ENCODE results near the gene PTTG1IP. TPM values are rescaled to one million over a fixed set of nuclear protein-coding genes. Genes with fewer than 3 reads are reported as not detected.

Gene PTTG1IP
- total RNA-seq, 1 donor, result 147 TPM

DNA sequence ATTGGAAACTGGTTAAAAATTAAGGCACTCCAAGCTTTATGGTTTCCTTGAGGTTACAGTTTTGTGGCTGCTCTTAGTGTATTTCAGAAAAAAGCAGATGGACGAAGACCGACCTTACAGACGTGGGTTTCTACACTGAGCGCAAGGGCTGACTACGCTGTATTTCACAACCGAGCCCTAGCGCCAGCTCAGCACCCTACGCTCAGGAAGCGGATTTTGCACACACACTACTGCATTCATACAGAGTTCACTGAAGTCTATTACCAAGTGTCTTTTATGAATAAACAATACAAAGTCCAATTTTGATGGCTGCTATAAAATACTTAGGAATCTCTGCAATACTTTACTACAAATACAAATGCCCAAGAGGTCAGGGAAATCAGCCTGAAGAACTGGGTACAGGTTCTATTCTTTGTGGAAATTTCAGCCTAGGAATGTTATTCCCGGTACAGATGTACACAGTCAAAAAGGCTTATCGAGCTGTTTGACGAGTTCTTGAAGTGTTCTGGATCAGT, 23.8 kb downstream of the PTTG1IP start:
- no peak for DNase-seq (ENCODE audit: low read depth in 2 of 3, low spot score in 2 of 3)

DNA sequence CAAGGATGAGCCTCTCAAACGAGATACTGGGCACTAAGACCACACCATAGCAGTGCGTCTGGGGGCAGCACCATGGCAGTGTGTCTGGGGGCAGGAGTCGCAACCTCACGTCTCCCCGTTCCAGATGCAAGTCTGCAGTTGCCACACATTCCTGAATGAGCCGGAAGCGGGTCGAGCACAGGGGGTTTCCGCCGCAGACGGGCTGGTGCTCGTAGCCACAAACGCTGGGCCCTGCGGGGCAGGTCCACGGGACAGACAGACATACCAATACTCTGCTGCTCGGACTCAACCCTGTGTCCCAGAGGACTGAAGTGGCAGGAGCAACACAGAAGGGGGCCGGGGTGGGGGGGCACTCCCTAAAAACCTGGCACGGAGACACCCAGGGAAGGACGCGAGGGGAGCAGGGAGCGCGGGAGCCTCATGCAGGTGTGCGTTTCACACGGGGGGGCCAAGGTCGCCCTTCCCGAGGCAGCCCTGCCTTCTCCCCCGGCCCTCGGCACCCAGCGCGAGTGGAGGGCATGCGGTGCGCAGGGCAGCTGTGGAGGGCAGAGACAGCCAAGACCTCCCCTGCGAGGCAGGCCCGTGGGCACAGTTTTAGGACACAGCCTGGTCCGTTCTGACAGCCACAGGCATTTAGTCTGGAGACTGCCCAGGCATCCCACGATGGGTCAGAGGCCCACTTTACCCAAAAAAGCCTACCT, 24.5 kb downstream of the PTTG1IP start:
- no peak for DNase-seq (ENCODE audit: low read depth in 2 of 3, low spot score in 2 of 3)

DNA sequence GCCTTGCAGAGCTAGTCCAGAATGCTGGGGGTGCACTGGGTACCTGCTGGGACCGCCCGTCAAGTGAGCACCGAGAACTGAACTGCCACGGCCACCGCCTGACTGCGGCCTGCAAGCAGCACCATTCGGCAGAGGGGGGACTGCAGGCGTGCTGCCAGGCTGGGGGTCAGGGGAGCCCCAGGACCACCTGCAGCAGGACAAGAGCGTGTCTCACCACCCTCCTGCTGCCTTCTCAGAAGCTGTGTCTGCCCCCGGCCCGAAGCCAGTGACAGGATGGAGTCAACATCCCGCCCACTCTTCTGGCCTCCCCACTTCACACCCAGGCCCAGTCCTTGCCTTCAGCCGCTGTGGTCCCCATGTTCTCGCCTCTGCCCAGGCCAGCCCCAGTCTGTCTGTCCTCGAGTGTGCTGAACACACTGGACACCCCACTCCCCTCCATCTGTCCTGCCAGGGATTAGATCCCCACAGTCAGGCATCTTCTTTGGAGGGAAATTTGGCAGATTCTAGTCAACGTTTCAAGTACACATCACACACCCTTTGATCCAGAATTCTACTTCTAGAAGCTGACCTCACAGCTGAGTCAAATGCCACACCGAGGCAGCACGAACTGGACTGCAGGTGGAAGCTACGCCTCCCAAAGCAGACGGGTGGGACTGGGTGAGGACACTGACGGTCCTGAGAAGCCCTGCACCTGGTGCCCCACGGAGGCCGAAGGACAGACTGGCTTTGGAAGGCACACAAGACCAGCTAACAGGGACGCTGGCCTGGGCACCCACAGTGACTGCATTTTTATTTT, 26.0 kb downstream of the PTTG1IP start:
- DNase-seq (ENCODE audit: low read depth in 2 of 3, low spot score in 2 of 3), result no peak

DNA sequence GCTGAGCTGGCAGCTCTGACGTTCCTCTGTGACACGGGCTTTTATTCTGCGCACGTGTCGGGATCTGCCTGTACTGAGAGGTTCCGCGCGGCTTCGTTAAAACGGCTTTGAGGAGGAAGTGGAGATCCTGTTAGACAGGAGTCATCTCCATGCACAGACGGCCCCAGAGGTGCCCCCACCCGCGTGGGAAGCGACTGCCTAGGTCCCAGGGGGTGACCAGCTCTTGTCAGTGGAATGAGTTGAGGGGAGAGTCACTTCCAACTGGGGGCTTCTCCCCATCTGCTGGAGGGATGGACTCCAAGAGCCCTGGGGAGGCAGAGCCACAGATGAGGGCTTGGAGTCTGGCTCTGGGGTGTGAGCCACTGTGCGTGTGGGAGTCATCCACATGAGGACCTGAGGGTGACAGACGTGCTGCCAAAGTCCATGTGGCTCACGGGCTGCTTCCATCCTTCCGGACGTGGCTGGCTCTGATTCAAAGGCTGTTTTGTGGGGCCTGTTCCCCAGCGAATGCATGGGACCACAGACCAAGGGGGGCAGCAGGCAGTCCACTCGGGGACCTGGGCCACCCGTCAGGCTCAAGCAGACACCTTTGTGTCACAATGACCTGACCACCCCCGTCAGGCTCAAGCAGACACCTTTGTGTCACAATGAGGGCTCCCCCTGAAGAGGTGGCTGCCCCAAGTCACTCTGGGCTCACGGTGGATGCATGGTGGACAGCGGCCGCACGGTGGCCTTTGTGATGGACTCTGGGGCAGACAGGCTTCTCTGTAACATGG, 26.8 kb downstream of the PTTG1IP start:
- DNase-seq (ENCODE audit: low read depth in 2 of 3, low spot score in 2 of 3), result peak in 2 of 3 donors; percentile 55 to 69

DNA sequence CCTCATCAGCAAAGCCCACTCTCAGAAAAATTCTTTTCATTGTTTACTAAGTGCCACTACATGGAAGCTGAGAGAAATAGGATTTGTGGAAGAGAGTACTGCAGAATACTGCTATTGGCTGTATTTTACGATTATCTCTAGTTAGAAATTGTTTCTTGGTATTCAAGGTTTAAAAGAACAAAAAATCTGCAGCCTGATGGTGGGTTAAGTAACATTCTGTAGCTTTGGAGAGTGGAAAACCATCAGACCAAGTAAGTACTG, 27.3 kb downstream of the PTTG1IP start:
- DNase-seq (ENCODE audit: low read depth in 2 of 3, low spot score in 2 of 3), result no peak

DNA sequence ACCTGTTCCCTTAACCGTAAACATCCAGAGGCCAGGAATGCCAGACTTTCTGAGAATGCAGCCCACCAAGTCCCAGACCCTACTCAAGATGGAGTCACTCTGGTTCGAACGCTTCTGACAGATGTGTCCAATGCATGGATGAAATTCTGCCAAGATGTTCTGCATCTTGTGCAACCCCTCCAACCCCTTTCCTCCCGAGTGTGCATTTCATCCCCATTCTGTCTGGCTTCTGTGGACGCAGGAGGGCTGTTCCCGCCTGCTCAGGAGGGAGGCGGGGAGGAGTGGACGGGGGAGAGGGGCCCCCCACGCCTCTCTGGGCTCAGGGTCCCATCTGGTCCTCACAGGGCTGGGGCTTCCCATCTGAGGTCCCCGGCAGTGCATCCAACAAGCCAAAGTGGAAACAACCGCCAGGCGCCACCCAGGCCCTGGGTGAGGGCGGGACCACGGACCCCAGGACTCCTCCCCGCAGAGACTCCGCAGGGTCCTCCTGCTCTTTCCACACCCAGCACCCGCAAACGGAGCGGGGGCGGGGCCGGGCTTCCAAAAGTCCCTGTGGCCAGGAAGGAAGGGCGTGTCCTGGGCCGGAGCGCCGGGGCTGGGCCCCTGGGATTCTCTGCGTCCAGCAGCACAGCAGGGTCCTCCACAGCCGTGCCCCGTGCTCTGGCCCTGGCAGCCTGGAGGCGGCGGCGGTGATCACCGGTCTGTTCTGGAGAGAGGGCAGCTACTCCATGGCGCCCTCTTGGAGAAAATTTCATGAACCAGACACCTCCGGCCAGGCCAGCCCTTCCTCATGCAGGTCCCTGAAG, 27.9 kb downstream of the PTTG1IP start:
- peak in 2 of 3 donors; percentile 76 to 78 for DNase-seq (ENCODE audit: low read depth in 2 of 3, low spot score in 2 of 3)

DNA sequence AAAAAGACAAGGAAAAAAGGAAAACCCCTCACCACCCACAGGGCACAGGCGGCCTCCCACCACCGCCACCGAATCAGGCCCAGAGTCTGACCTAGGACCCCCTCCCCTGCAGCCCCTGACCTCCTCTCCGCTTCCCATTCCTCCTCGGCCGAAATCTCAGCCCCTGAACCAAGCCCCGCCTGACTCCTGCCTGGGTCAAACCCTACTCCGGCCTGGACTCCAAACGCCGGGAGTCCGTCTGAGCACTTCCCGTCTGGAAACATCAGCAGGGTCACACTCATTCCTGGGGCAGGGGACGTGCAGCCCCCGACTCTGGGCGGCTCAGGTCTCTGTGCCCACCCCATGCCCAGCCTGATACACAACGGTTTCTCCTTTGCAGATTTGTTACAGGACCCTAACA, 29.2 kb downstream of the PTTG1IP start:
- no peak for DNase-seq (ENCODE audit: low read depth in 2 of 3, low spot score in 2 of 3)

DNA sequence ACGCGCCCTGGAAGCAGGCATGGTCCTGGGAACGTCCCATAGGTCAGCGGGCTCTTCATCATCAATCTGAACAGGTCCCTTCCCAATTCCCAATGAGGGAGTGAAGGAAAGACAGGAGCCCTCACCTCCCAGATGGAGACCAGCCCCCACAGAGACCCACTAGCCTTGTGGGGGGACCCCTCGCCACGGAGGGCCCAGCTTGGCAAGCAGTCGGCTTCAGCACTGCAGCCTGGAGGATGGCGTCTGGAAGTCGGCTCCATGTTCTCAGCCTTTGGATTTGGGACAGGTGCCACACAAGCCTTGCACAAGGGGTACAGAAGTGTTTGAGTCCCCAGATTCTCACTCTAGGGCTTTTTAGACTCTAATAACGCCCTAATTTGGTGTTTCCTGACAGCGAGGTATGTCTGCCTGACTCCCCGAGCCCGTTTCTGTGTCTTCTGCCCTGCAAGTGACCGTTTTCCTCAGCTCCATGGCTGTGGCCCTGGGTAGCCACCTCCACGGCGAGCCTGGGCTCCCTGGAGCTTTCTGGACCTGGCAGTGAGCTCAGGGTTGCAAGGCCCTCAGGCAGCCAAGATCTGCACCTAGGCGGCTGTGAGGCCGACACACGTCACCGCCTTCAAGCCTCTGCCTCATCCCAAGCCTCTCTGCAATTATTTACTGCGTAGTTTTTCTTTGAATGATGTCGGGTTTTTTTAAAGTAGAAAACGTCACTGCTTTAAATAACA, 30.6 kb downstream of the PTTG1IP start:
- no peak for DNase-seq (ENCODE audit: low read depth in 2 of 3, low spot score in 2 of 3)

DNA sequence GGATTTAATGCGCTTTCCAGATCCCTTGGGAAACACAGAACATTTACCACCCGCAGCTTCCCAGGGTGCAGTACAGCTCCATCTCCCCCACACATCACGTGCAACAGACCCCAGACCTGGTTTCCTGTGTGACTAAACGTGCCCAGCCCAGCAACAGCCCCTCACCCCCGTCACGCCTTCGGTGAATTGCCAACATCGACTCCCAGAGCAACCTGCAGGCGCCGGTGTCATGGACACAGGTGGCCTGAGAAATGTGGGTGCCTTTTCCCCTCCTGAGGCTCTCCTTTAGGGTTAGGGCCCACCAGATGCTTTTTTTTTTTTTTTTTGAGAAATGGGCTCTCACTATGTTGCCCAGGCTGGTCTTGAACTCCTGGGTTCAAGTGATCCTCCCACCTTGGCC, 31.4 kb downstream of the PTTG1IP start:
- DNase-seq (ENCODE audit: low read depth in 2 of 3, low spot score in 2 of 3), result no peak

DNA sequence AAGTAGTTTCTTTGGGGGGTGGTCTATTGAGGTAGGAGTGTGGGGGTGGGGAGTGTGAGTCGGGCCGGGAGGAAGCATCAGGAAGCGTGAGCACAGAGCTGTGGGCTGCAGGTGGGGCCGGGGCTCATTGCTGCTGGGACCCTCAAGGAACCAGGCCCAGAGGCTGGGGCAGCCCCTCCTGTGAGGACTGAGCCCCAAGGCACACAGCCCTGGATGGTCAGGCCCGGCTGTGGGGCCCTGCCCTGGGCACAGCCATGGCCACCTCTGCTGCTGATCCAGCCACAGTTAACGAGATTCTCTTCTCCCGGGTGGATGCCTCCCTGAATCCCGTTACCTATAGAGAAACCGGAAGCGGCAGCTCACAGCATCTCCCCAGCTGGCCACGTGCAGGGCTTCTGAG, 32.7 kb downstream of the PTTG1IP start:
- DNase-seq (ENCODE audit: low read depth in 2 of 3, low spot score in 2 of 3), result no peak

DNA sequence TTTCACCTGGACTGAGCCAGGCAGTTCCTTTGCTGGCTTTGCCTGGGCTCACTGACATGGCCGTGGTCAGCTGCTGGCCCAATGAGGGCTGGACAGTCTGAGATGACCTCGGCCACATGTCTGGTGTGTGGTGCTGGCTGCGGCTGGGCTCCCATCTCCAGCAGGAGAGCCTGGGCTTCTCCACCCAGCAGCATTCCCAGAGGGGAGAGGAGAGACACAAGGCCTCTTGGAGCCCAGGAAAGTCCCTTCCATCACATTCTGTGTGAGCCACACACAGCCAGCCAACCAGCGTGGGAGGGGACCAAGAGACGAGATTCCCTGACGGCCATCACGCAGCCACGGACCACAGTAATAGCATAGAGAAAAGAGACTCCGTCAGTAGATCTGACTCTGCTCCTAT, 34.5 kb downstream of the PTTG1IP start:
- no peak for DNase-seq (ENCODE audit: low read depth in 2 of 3, low spot score in 2 of 3)

DNA sequence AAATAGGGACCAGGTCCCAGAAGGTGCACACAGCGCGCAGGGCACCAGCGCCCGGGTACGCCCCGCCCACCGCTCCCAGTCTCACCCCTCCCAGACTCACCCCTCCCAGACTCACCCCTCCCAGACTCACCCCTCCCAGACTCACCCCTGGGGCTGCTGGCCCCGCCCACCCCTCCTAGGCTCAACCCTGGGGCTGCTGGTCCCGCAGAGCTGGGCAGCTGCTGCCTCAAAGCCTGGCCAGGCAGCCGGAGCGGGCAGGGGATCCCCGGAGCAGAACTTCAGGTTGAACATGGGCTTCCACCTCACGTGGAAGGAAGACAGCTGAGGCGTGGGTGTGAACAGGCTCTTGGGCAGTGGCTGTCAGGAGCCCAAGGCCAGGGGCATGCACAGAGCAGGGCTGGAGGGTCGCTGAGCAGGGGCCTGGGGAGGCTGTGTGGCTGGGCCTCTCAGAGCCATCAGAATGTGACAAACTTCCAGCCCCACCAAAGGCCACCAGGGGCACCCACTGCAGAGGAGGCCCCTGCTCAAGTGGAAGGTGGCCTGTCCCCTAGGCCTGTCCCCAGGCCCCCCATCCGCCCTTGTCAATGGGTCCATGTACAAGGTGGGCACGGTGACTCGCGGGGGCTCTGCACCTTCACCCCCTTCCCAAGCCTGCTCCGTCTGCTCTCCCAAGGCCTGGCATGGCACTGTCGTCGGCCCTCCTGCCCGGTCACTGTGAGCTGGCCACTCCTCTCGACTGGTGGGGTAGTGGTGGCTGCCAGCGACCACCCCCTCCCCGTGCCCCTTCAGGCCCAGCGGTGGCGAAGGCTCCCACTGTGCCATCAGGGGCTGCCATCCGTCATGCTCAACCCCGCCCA, 35.2 kb downstream of the PTTG1IP start:
- no peak for DNase-seq (ENCODE audit: low read depth in 2 of 3, low spot score in 2 of 3)

DNA sequence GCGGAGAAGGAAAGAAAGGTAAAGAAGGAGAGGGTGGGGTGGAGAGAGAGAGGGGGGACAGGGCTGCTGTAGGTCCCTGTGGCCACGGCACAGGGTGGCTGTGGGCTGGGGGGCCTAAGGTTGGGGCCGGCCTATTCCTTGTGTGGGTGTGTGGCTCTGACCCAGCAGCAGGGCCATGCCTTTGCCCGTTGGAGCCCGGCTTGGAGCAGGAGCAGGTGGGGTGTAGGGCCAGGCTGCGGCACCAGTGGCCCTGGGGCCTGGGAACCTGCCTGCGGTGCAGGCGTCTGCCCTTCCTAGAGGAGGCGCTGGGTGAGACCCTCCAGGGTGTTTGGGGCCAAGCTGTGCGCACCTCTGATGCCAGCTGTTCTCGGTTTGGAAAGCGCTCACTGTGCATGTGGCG, 36.0 kb downstream of the PTTG1IP start:
- DNase-seq (ENCODE audit: low read depth in 2 of 3, low spot score in 2 of 3), result no peak

DNA sequence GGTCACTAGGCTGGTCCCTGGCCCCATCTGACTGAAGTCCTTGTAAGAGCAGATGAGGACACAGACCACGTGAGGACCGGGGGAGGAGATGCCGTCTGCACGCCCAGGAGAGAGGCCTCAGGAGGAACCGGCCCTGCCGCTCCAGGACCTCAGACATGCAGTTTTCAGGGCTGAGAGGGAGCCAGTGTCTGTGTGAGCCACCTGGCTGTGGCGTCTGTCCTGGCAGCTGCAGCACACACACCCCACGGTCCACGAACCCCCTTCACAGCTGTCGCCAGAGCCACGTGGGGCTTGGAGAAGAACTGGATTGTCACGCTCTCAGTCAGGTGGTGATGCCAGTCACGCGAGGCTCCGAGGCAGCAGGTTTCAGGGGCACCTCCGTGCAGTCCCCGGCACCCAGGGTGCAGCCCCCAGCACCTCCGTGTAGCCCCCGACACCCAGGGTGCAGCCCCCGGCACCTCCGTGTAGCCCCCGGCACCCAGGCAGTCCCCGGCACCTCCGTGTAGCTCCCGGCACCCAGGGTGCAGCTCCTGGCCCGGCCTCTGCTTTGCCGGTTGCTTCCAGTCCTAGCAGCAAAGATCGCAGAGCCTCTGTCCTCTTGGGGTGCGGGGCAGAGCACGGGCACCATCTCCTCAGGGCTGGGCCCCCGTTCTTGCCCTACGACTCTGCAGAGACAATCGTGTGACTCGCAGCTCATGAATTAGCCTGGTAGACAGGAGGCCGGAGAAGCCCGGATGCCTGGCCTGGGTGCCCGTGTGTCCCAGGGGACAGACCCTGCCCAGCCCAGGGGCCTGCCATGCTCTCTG, 36.6 kb downstream of the PTTG1IP start:
- DNase-seq (ENCODE audit: low read depth in 2 of 3, low spot score in 2 of 3), result no peak

DNA sequence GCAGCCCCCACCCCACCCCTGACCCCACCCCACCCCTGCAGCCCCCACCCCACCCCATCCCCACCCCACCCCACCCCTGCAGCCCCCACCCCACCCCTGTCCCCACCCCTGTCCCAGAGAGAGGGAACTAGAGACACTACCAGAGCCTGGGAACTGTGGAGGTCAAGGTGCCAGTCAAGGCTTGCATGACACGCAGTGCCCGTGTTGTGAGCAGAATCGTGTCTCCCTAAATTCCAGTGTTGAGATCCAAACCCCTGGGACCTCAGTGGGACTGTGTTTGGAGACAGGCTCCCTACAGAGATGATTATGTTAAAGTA, 37.2 kb downstream of the PTTG1IP start:
- no peak for DNase-seq (ENCODE audit: low read depth in 2 of 3, low spot score in 2 of 3)

DNA sequence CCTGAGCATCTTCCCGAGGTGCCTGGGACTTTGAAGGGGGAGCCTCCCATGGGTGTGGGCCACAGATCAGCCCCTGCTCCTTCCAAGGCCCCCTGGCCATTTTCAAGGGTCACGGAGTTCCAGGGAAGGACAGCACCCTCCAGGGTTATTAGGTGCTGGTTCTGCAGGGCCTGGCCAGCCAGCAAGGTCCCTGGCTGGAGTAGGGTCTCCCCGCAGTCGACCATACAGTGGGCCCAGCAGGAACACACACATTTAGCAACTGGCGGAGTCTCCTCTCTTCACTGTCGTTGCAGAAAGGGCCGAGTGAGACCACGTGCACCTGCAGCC, 37.9 kb downstream of the PTTG1IP start:
- DNase-seq (ENCODE audit: low read depth in 2 of 3, low spot score in 2 of 3), result no peak

DNA sequence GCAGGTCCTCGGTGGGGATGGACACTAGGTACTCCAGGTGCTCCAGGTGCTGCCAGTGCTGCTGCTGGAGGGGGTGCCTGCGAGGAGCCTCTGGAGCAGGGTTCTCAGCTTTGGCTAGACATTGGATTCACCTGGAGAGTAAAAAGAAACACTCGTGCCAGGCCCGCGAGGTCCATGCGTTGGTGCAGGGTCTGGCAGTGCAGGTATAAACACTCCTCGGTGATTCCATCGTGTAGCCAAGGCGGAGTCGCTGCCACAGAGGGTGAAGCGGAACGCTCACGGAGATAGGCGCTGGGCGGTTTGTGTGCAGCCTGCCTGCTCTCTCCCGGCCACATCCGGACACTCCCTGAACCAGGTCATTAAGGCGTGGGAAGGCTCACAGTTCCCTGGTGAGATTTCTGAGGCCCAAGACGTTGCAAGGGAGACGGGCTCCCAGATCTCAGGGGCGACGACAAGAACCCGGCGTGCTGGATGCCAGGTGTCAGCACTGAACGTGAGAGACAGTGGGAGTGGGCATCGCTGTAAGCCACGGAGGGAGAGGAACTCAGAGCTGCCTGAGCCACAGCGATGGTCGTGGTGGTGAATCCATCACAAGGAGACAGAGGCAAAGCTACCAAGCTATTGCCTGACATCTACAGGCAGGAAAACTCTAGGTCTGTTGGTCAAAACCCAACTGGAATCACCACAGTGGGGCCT, 38.4 kb downstream of the PTTG1IP start:
- no peak for DNase-seq (ENCODE audit: low read depth in 2 of 3, low spot score in 2 of 3)

Data from hematopoietic multipotent progenitor cell (in vitro differentiated cells).